Measurements from ENCODE around the gene RNGTT. TPM values are rescaled to one million over a fixed set of nuclear protein-coding genes. Genes with fewer than 3 reads are reported as not detected.
A peak's percentile ranks its signal among the peaks of the same experiment; 100 is the strongest.

RNGTT gene
- total and polyA plus RNA-seq, 10 of the 15 experiments (the other 5 are each of a cell fraction or from before 2014, with no cell fraction given): 7.7 to 30.4 (median 22.2) TPM

- intact Hi-C loops (cut with micrococcal nuclease; ENCODE audit: unreplicated experiment) (loop anchor here (1.0 to 10.0 kb wide), 7 partner anchors 10 to 726 kb away; no protein-coding TSS in a partner anchor), in situ Hi-C loops (cut with MboI) (no loop called here)
- ChIA-PET RAD21 (ENCODE audit: unreplicated experiment) (interaction anchor here (0.6 to 1.6 kb wide), 18 partner anchors 8 to 722 kb away, joined by 3 to 36 read pairs (median 4); no protein-coding TSS in a partner anchor), CTCF (interaction anchor here (0.6 to 1.6 kb wide), 7 partner anchors 10 to 157 kb away, joined by 3 to 18 read pairs (median 3); no protein-coding TSS in a partner anchor), POLR2A (interaction anchor here (0.6 to 1.6 kb wide), 12 partner anchors 8 to 1634 kb away, joined by 3 to 15 read pairs (median 4); no protein-coding TSS in a partner anchor), SMC1A (ENCODE audit: uncharacterized antibody, unreplicated experiment) (interaction anchor here (0.7 to 3.1 kb wide), 26 partner anchors 8 to 724 kb away, joined by 3 to 44 read pairs (median 4); no protein-coding TSS in a partner anchor)
- FAIRE-seq: peak; percentile 54
- Histone ChIP-seq H4K20me1 (ENCODE audit: control insufficient read depth, insufficient read depth) (no peaks in the 10 kb centered on the region), H3K9ac (ENCODE audit: control insufficient read depth, insufficient read depth, low read length) (peak overlapping the region; percentile 28; the same call in 1 of the 2 replicates), H3K4me1 (ENCODE audit: control insufficient read depth, insufficient read depth, low read length) (peaks cover 11% of the 10 kb centered on the region), H3K4me3 (no peak overlapping the region; the same call in 1 of the 2 replicates), H3K27ac (ENCODE audit: control insufficient read depth, insufficient read depth) (peak overlapping the region; percentile 83), H2AFZ (ENCODE audit: control insufficient read depth, low read depth, low read length) (no peak overlapping the region), H3K36me3 (ENCODE audit: control insufficient read depth in 2 of 2, insufficient read depth in 2 of 2, low read length in 1 of 2) (no peaks in the 10 kb centered on the region), H3K27me3 (replicated peaks in 1 of 2; ENCODE audit: control insufficient read depth in 2 of 2, insufficient read depth in 2 of 2, low read length in 1 of 2) (no peaks in the 10 kb centered on the region), H3K9me3 (replicated peaks; ENCODE audit: control insufficient read depth, insufficient read depth, low read length) (peaks cover 8% of the 10 kb centered on the region), H3K79me2 (ENCODE audit: control insufficient read depth, insufficient read depth, low read length) (no peaks in the 10 kb centered on the region), H3K4me2 (ENCODE audit: control insufficient read depth, insufficient read depth) (peak overlapping the region; percentile 78; the same call in 1 of the 2 replicates)
- peak; percentile 35 for ATAC-seq
- no peak for DNase-seq (ENCODE audit: low read depth, low spot score)
- no TSS peak for BruUV-seq (replicated peaks)
- WGBS (ENCODE audit: insufficient coverage, insufficient replicate concordance, low lambda C conversion rate, missing lambda C conversion rate): 7% methylated on average over 1 of the region's 1 CpG
- TF ChIP-seq GABPA (IDR thresholded peaks at IDR 0.05; ENCODE audit: low read depth): no peak; the same call in 1 of the 2 replicates
- TF ChIP-seq ZSCAN29 (IDR thresholded peaks at IDR 0.05): no peak
- no peak; the same call in 1 of the 2 replicates for TF ChIP-seq MTA2 (IDR thresholded peaks at IDR 0.05; ENCODE audit: low read depth)
- TF ChIP-seq MEF2A (IDR thresholded peaks at IDR 0.05; ENCODE audit: insufficient read depth, low read depth, low read length): peak; percentile 72; the same call in 1 of the 2 replicates
- no peak for TF ChIP-seq PML (IDR thresholded peaks at IDR 0.05; ENCODE audit: low read length)
- no peak for TF ChIP-seq SUPT20H (IDR thresholded peaks at IDR 0.05; ENCODE audit: borderline replicate concordance, control insufficient read depth, low read depth, low read length)
- TF ChIP-seq CEBPZ (IDR thresholded peaks at IDR 0.05; ENCODE audit: low read depth, low read length): no peak
- TF ChIP-seq POLR2AphosphoS5 (IDR thresholded peaks at IDR 0.05; ENCODE audit: low read length): no peak
- no peak for TF ChIP-seq ZBTB40 (IDR thresholded peaks at IDR 0.05; ENCODE audit: borderline replicate concordance)
- TF ChIP-seq MEF2B (IDR thresholded peaks at IDR 0.05; ENCODE audit: partially characterized antibody, poor library complexity, severe bottlenecking): peak; percentile 46
- TF ChIP-seq LARP7 (IDR thresholded peaks at IDR 0.05): no peak
- peak; percentile 83 for TF ChIP-seq RUNX3 (IDR thresholded peaks at IDR 0.05; ENCODE audit: low read length)
- no peak for TF ChIP-seq SUZ12 (IDR thresholded peaks at IDR 0.05; ENCODE audit: unreplicated experiment)
- no peak for TF ChIP-seq BCL11A (IDR thresholded peaks at IDR 0.05; ENCODE audit: low read depth, low read length)
- no peak for TF ChIP-seq NFXL1 (IDR thresholded peaks at IDR 0.05; ENCODE audit: borderline replicate concordance)
- no peak for TF ChIP-seq HSF1 (IDR thresholded peaks at IDR 0.05; ENCODE audit: low read depth, low read length)
These were observed 312.4 kb downstream of the RNGTT start for GRCh38 chr6:88650979-88651378.
